Measurements from ENCODE around the gene TEKTIP1. TPM values are rescaled to one million over a fixed set of nuclear protein-coding genes. Genes with fewer than 3 reads are reported as not detected.
A peak's percentile ranks its signal among the peaks of the same experiment; 100 is the strongest.

Gene TEKTIP1
- polyA plus RNA-seq (ENCODE audit: insufficient read length), result 4.5 TPM

GRCh38 chr19:3538965-3539755 is at the start of gene TEKTIP1:
Gene TEKTIP1 (plus strand): TSS chr19:3539174. CDS start chr19:3539178, 4 bp downstream.
- DNase-seq (ENCODE audit: low read depth), result no peak

- DNase-seq (ENCODE audit: low read depth), result no peak
Measured at GRCh38 chr19:3491396-3492119, 47.4 kb upstream of the TEKTIP1 start.

- DNase-seq (ENCODE audit: low read depth), result no peak
Measured at GRCh38 chr19:3492131-3492839, 46.7 kb upstream of the TEKTIP1 start.

GRCh38 chr19:3492919-3493318 is 46.1 kb upstream of the TEKTIP1 start:
- no peak for DNase-seq (ENCODE audit: low read depth)

GRCh38 chr19:3493651-3494050 is 45.3 kb upstream of the TEKTIP1 start:
- DNase-seq (ENCODE audit: low read depth), result no peak

- DNase-seq (ENCODE audit: low read depth), result no peak
Measured at GRCh38 chr19:3494051-3494450, 44.9 kb upstream of the TEKTIP1 start.

- no peak for DNase-seq (ENCODE audit: low read depth)
Measured at GRCh38 chr19:3494559-3494958, 44.4 kb upstream of the TEKTIP1 start.

GRCh38 chr19:3496392-3497273 is 42.3 kb upstream of the TEKTIP1 start:
- DNase-seq (ENCODE audit: low read depth), result no peak

- DNase-seq (ENCODE audit: low read depth), result no peak
Measured at GRCh38 chr19:3497757-3498520, 41.0 kb upstream of the TEKTIP1 start.

GRCh38 chr19:3499738-3500428 is 39.1 kb upstream of the TEKTIP1 start:
- DNase-seq (ENCODE audit: low read depth), result no peak

- DNase-seq (ENCODE audit: low read depth), result peak; percentile 94
Measured at GRCh38 chr19:3500429-3501101, 38.4 kb upstream of the TEKTIP1 start, which contains the start of gene DOHH. Gene DOHH (minus strand): TSS chr19:3500674. CDS start chr19:3496814, 3,860 bp downstream.

GRCh38 chr19:3501780-3502179 is 37.2 kb upstream of the TEKTIP1 start:
- DNase-seq (ENCODE audit: low read depth), result no peak

GRCh38 chr19:3503036-3503572 is 35.9 kb upstream of the TEKTIP1 start:
- no peak for DNase-seq (ENCODE audit: low read depth)

- no peak for DNase-seq (ENCODE audit: low read depth)
Measured at GRCh38 chr19:3504735-3505134, 34.2 kb upstream of the TEKTIP1 start.

GRCh38 chr19:3505598-3506383 is 33.2 kb upstream of the TEKTIP1 start, which contains the start of gene FZR1:
Gene FZR1 (plus strand): TSS chr19:3506311. CDS start chr19:3522990, 16,679 bp downstream.
- peak; percentile 94 for DNase-seq (ENCODE audit: low read depth)

- no peak for DNase-seq (ENCODE audit: low read depth)
Measured at GRCh38 chr19:3506384-3507340, 32.3 kb upstream of the TEKTIP1 start.
